ENCODE results near the gene NNAT.

GRCh38 chr20:37545516-37545915 is 24.5 kb downstream of the NNAT start:
- TF ChIP-seq, protein P1, sequence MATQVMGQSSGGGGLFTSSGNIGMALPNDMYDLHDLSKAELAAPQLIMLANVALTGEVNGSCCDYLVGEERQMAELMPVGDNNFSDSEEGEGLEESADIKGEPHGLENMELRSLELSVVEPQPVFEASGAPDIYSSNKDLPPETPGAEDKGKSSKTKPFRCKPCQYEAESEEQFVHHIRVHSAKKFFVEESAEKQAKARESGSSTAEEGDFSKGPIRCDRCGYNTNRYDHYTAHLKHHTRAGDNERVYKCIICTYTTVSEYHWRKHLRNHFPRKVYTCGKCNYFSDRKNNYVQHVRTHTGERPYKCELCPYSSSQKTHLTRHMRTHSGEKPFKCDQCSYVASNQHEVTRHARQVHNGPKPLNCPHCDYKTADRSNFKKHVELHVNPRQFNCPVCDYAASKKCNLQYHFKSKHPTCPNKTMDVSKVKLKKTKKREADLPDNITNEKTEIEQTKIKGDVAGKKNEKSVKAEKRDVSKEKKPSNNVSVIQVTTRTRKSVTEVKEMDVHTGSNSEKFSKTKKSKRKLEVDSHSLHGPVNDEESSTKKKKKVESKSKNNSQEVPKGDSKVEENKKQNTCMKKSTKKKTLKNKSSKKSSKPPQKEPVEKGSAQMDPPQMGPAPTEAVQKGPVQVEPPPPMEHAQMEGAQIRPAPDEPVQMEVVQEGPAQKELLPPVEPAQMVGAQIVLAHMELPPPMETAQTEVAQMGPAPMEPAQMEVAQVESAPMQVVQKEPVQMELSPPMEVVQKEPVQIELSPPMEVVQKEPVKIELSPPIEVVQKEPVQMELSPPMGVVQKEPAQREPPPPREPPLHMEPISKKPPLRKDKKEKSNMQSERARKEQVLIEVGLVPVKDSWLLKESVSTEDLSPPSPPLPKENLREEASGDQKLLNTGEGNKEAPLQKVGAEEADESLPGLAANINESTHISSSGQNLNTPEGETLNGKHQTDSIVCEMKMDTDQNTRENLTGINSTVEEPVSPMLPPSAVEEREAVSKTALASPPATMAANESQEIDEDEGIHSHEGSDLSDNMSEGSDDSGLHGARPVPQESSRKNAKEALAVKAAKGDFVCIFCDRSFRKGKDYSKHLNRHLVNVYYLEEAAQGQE (IDR thresholded peaks at IDR 0.05; ENCODE audit: borderline replicate concordance): no peak
- TF ChIP-seq, protein P2, sequence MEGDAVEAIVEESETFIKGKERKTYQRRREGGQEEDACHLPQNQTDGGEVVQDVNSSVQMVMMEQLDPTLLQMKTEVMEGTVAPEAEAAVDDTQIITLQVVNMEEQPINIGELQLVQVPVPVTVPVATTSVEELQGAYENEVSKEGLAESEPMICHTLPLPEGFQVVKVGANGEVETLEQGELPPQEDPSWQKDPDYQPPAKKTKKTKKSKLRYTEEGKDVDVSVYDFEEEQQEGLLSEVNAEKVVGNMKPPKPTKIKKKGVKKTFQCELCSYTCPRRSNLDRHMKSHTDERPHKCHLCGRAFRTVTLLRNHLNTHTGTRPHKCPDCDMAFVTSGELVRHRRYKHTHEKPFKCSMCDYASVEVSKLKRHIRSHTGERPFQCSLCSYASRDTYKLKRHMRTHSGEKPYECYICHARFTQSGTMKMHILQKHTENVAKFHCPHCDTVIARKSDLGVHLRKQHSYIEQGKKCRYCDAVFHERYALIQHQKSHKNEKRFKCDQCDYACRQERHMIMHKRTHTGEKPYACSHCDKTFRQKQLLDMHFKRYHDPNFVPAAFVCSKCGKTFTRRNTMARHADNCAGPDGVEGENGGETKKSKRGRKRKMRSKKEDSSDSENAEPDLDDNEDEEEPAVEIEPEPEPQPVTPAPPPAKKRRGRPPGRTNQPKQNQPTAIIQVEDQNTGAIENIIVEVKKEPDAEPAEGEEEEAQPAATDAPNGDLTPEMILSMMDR (IDR thresholded peaks at IDR 0.05; ENCODE audit: poor library complexity, severe bottlenecking): no peak
- no peak for TF ChIP-seq EZH2 (IDR thresholded peaks at IDR 0.05; ENCODE audit: borderline replicate concordance, insufficient read depth, low read length, poor library complexity, severe bottlenecking)

Measured in neural cell (in vitro differentiated cells).